Sigmoid colon (tissue), 4 donors: ENCODE results near the gene BRINP3.

ENCODE experiments used
- CTCF ChIP-seq, 4 experiments: fragments of 450-650 bp in 3 of 4; fragments of 200-600 bp in 1 of 4; IDR thresholded peaks; one replicate each; pipeline ENCODE4 v1.5.1; 2016 to 2019; ENCODE audit warnings: antibody characterized with exemption in 4 of 4, mild to moderate bottlenecking in 3 of 4, moderate library complexity in 2 of 4
- EP300 ChIP-seq, 4 donors: sonication (generic); formaldehyde crosslinking; IDR thresholded peaks; one replicate each; pipeline ENCODE4 v1.6.1; 2017; ENCODE audit warnings: antibody characterized with exemption in 4 of 4
- POLR2A ChIP-seq, 2 donors: fragments of 450-650 bp; IDR thresholded peaks; one replicate each; pipeline ENCODE4 v1.6.1; 2016; ENCODE audit warnings: antibody characterized with exemption in 2 of 2, mild to moderate bottlenecking in 2 of 2, moderate library complexity in 2 of 2
- POLR2AphosphoS5 ChIP-seq, 4 donors: sonication (generic); formaldehyde crosslinking; IDR thresholded peaks; one replicate each; pipeline ENCODE4 v1.6.1; 2017; ENCODE audit warnings: antibody characterized with exemption in 4 of 4

GRCh38 chr1:190183588-190183987 lies 294.1 kb downstream of the BRINP3 start:
- TF ChIP-seq CTCF (IDR thresholded peaks at IDR 0.05) (no peak), EP300 (IDR thresholded peaks at IDR 0.05) (no peak), POLR2A (IDR thresholded peaks at IDR 0.05) (no peak), POLR2AphosphoS5 (IDR thresholded peaks at IDR 0.05) (no peak)
